Measurements from ENCODE around the gene CRLF1. TPM values are rescaled to one million over a fixed set of nuclear protein-coding genes. Genes with fewer than 3 reads are reported as not detected.

Gene CRLF1
- total RNA-seq, 1 donor from 2014 or later: 6.0 TPM

GRCh38 chr19:18607226-18608101 is 865 bp upstream of the CRLF1 start:
- Mint-ChIP-seq H3K36me3 (ENCODE audit: insufficient read depth) (no peaks in the 10 kb centered on the region), H3K27me3 (peaks cover 64% of the 10 kb centered on the region), H3K4me1 (ENCODE audit: low read depth) (peaks cover 25% of the 10 kb centered on the region), H3K9me3 (ENCODE audit: low read depth) (no peaks in the 10 kb centered on the region), H3K27ac (no peak overlapping the region), H3K4me3 (ENCODE audit: low read depth) (no peak overlapping the region)
- TF ChIP-seq, protein P1, sequence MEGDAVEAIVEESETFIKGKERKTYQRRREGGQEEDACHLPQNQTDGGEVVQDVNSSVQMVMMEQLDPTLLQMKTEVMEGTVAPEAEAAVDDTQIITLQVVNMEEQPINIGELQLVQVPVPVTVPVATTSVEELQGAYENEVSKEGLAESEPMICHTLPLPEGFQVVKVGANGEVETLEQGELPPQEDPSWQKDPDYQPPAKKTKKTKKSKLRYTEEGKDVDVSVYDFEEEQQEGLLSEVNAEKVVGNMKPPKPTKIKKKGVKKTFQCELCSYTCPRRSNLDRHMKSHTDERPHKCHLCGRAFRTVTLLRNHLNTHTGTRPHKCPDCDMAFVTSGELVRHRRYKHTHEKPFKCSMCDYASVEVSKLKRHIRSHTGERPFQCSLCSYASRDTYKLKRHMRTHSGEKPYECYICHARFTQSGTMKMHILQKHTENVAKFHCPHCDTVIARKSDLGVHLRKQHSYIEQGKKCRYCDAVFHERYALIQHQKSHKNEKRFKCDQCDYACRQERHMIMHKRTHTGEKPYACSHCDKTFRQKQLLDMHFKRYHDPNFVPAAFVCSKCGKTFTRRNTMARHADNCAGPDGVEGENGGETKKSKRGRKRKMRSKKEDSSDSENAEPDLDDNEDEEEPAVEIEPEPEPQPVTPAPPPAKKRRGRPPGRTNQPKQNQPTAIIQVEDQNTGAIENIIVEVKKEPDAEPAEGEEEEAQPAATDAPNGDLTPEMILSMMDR (IDR thresholded peaks at IDR 0.05; ENCODE audit: unreplicated experiment): no peak
- no peak for DNase-seq (ENCODE audit: low spot score, unreplicated experiment)

DNA sequence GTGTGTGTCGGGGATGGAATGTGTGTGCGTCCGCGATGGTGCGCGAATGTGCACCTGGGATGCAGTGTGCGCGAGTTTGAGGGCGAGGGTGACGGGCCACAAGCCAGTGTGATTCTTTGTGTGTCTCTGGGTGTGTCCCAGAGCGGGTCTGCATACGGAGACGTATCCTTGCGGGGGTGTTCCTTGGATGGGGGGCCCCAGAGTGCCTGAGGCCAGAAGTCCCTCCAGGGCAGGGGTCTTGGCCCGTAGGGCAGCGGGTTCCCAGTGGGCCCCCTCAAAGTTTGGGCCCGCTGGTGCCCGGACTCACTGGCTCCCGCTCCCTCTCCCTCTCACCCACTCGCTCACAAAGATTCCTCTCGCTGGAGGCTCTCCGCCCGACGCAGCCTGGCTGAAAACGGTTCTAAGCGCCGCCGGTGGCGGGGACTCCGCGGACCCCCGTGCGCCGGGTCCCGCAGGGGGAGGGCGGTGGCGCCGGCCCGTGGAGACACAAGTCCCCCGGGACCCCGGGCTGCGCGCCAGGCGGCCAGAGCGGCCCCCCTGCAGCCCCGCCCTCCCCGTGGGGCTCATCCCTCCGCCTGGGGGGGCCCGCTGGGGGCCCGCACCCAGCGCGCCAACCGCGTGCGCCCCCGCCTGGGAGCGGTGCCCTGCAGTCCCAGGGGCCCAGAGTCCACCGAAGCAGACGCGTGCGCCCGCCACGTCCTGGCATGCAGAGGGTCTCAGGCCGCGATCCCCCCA is 886 bp downstream of the CRLF1 start:
- peaks cover 18% of the 10 kb centered on the region for H3K4me1 Mint-ChIP-seq (ENCODE audit: low read depth)
- TF ChIP-seq, protein P1 (IDR thresholded peaks at IDR 0.05; ENCODE audit: unreplicated experiment): no peak
- H3K9me3 Mint-ChIP-seq (ENCODE audit: low read depth): no peaks in the 10 kb centered on the region
- no peak for DNase-seq (ENCODE audit: low spot score, unreplicated experiment)
- peaks cover 64% of the 10 kb centered on the region for H3K27me3 Mint-ChIP-seq
- H3K4me3 Mint-ChIP-seq (ENCODE audit: low read depth): no peak overlapping the region
- H3K36me3 Mint-ChIP-seq (ENCODE audit: insufficient read depth): no peaks in the 10 kb centered on the region
- no peak overlapping the region for H3K27ac Mint-ChIP-seq

GRCh38 chr19:18605196-18605545 is 1.4 kb downstream of the CRLF1 start:
- Mint-ChIP-seq H3K36me3 (ENCODE audit: insufficient read depth) (no peaks in the 10 kb centered on the region), H3K27me3 (peaks cover 64% of the 10 kb centered on the region), H3K4me3 (ENCODE audit: low read depth) (no peak overlapping the region), H3K4me1 (ENCODE audit: low read depth) (peaks cover 16% of the 10 kb centered on the region), H3K27ac (no peak overlapping the region), H3K9me3 (ENCODE audit: low read depth) (no peaks in the 10 kb centered on the region)
- TF ChIP-seq, protein P1 (IDR thresholded peaks at IDR 0.05; ENCODE audit: unreplicated experiment): no peak
- no peak for DNase-seq (ENCODE audit: low spot score, unreplicated experiment)

GRCh38 chr19:18604820-18605159 is 1.8 kb downstream of the CRLF1 start:
- no peaks in the 10 kb centered on the region for H3K9me3 Mint-ChIP-seq (ENCODE audit: low read depth)
- DNase-seq (ENCODE audit: low spot score, unreplicated experiment): no peak
- TF ChIP-seq, protein P1 (IDR thresholded peaks at IDR 0.05; ENCODE audit: unreplicated experiment): no peak
- no peak overlapping the region for H3K27ac Mint-ChIP-seq
- no peaks in the 10 kb centered on the region for H3K36me3 Mint-ChIP-seq (ENCODE audit: insufficient read depth)
- H3K27me3 Mint-ChIP-seq: peaks cover 67% of the 10 kb centered on the region
- no peak overlapping the region for H3K4me3 Mint-ChIP-seq (ENCODE audit: low read depth)
- peaks cover 13% of the 10 kb centered on the region for H3K4me1 Mint-ChIP-seq (ENCODE audit: low read depth)

DNA sequence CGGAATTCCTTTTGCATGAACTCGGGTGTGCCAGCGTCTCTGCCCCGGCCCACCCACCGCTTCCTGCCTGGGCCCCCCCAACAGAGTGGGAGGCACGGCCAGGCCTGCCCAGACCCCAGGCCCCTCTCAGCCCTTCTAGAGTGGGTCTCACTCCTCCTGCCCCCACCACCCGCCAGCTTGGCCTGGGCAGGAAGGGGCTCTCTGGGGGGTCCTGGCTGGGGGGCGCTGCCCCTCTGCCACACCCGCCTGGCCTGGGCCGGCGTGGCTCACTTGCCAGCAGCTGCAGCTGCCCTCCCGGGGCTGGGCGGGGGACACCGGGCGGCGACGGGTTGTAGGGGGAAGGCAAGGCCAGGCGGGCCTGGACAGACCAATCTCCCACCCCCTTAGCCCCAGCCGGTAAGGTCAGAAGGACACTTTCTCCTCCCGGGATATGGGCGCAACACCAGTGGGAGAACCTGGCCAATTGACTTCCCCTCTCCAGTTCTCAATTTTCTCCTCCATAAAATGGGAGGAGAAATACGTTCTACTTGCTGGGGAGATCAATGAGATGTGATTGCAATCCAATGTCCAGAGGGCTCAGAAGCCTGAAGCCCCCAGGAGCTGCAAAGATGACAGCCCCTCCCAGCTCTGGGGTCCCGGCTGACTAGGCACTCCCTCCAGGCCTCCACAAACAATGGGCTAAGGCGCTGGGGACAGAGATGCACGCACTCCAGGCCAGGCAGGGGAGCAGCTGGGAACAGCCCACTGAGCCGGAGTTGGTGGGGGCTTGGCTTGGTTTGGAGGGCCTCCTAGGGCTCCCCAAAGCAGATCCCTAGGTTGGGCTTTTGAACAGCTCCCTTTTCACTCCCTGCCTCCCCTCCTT is 2.4 kb downstream of the CRLF1 start:
- no peaks in the 10 kb centered on the region for H3K36me3 Mint-ChIP-seq (ENCODE audit: insufficient read depth)
- DNase-seq (ENCODE audit: low spot score, unreplicated experiment): no peak
- H3K4me1 Mint-ChIP-seq (ENCODE audit: low read depth): peaks cover 8% of the 10 kb centered on the region
- no peaks in the 10 kb centered on the region for H3K9me3 Mint-ChIP-seq (ENCODE audit: low read depth)
- peaks cover 68% of the 10 kb centered on the region for H3K27me3 Mint-ChIP-seq
- TF ChIP-seq, protein P1 (IDR thresholded peaks at IDR 0.05; ENCODE audit: unreplicated experiment): no peak
- no peak overlapping the region for H3K4me3 Mint-ChIP-seq (ENCODE audit: low read depth)
- no peak overlapping the region for H3K27ac Mint-ChIP-seq
